GM12878 (cell line): ENCODE measurements around the gene CLEC20A. TPM values are rescaled to one million over a fixed set of nuclear protein-coding genes. Genes with fewer than 3 reads are reported as not detected.

Source experiments
- ATAC-seq: fragments of 200-7000 bp; cut with Tn5 transposase; 3 replicates; pipeline ENCODE4 v1.9.1; 2020; ENCODE audit warnings: mild to moderate bottlenecking, moderate library complexity
- BruUV-seq: library from RNA; stranded (reverse); fragments of 400-500 nt; replicated peaks from 2 replicates; lab custom pipeline; 2021; lab: Mats Ljungman, UMichigan
- CTCF ChIA-PET: fragments of 300-600 bp; sonication (Branson Sonifier 250); formaldehyde crosslinking; extraction: SDS; loops from one replicate; lab custom pipeline; 2021; ENCODE audit warnings: inconsistent platforms; lab: Yijun Ruan, JAX
- POLR2A ChIA-PET: fragments of 350-600 bp; formaldehyde crosslinking; extraction: SDS; loops from one replicate; lab custom pipeline; 2021; ENCODE audit warnings: inconsistent platforms; lab: Charles Lee
- RAD21 ChIA-PET: fragments of 300-600 bp; sonication (Branson Sonifier 250); formaldehyde crosslinking; loops from one replicate; lab custom pipeline; 2023; ENCODE audit warnings: antibody characterized with exemption; ENCODE audit not compliant: unreplicated experiment; lab: Charles Lee
- SMC1A ChIA-PET: fragments of 300-600 bp; sonication (Branson Sonifier 250); formaldehyde crosslinking; loops from one replicate; lab custom pipeline; 2023; ENCODE audit not compliant: unreplicated experiment, uncharacterized antibody; lab: Charles Lee
- DNase-seq: peaks from one replicate; pipeline ENCODE4 v3.0.0-alpha.2; 2011; ENCODE audit warnings: low read depth, low spot score
- FAIRE-seq: peaks from 3 replicates; lab custom pipeline; 2011; peaks lifted over from hg19 to GRCh38; lab: Jason Lieb, UNC
- H2AFZ ChIP-seq: 2 replicates; pipeline ENCODE4 v1.6.0; 2011; ENCODE audit warnings: low read depth, low read length, control low read depth; ENCODE audit not compliant: control insufficient read depth
- H3K27ac ChIP-seq: 2 replicates; pipeline ENCODE4 v1.5.1; 2011; ENCODE audit warnings: control low read depth; ENCODE audit not compliant: control insufficient read depth, insufficient read depth
- H3K27me3 ChIP-seq, 2 experiments: replicated peaks in 1 of 2; 2 replicates each; pipeline versions ENCODE4 v1.6.0 to v1.6.1; 2011; ENCODE audit warnings: low read length in 1 of 2; ENCODE audit not compliant: control insufficient read depth in 2 of 2, insufficient read depth in 2 of 2
- H3K36me3 ChIP-seq, 2 experiments: 2 replicates each; pipeline ENCODE4 v1.5.1; 2011; ENCODE audit warnings: low read length in 1 of 2; ENCODE audit not compliant: control insufficient read depth in 2 of 2, insufficient read depth in 2 of 2
- H3K4me1 ChIP-seq: 2 replicates; pipeline ENCODE4 v1.6.1; 2011; ENCODE audit warnings: mild to moderate bottlenecking, low read length, moderate library complexity, mixed read lengths; ENCODE audit not compliant: control insufficient read depth, insufficient read depth
- H3K4me2 ChIP-seq: 2 replicates; pipeline ENCODE4 v1.6.0; 2011; ENCODE audit warnings: control low read depth; ENCODE audit not compliant: control insufficient read depth, insufficient read depth
- H3K4me3 ChIP-seq: fragments of 200-600 bp; sonication (generic); 2 replicates; pipeline ENCODE4 v1.5.1; 2016
- H3K79me2 ChIP-seq: 2 replicates; pipeline ENCODE4 v1.6.0; 2011; ENCODE audit warnings: low read length; ENCODE audit not compliant: control insufficient read depth, insufficient read depth
- H3K9ac ChIP-seq: 2 replicates; pipeline ENCODE4 v1.8.0; 2011; ENCODE audit warnings: low read length, control low read depth, mixed read lengths; ENCODE audit not compliant: control insufficient read depth, insufficient read depth
- H3K9me3 ChIP-seq: replicated peaks from 3 replicates; pipeline ENCODE4 v1.5.1; 2011; ENCODE audit warnings: mild to moderate bottlenecking, low read length; ENCODE audit not compliant: control insufficient read depth, insufficient read depth
- H4K20me1 ChIP-seq: 2 replicates; pipeline ENCODE4 v1.6.0; 2011; ENCODE audit not compliant: control insufficient read depth, insufficient read depth
- BCL3 ChIP-seq: IDR thresholded peaks from 2 replicates; pipeline ENCODE4 v1.6.1; 2011; ENCODE audit warnings: borderline replicate concordance, low read depth, mild to moderate bottlenecking, moderate library complexity, low read length; ENCODE audit not compliant: insufficient read depth, poor library complexity, severe bottlenecking
- BMI1 ChIP-seq: fragments of 450-650 bp; IDR thresholded peaks from 2 replicates; pipeline ENCODE4 v1.6.1; 2016; ENCODE audit warnings: mild to moderate bottlenecking, moderate library complexity, borderline replicate concordance
- IRF4 ChIP-seq: IDR thresholded peaks from 2 replicates; pipeline ENCODE4 v1.6.1; 2011; ENCODE audit warnings: low read depth, low read length
- MYC ChIP-seq: IDR thresholded peaks from 2 replicates; pipeline ENCODE4 v1.6.1; 2011; ENCODE audit warnings: mild to moderate bottlenecking, low read length, moderate library complexity, inconsistent platforms; ENCODE audit not compliant: insufficient read depth, insufficient replicate concordance, insufficient read length, severe bottlenecking
- NR2F1 ChIP-seq: fragments of 450-650 bp; conservative IDR thresholded peaks from 2 replicates; pipeline ENCODE4 v1.6.1; 2017; ENCODE audit warnings: mild to moderate bottlenecking
- PAX5 ChIP-seq: IDR thresholded peaks from 2 replicates; pipeline ENCODE4 v1.6.1; 2011; ENCODE audit warnings: low read depth, low read length, borderline replicate concordance
- POLR2A ChIP-seq: IDR thresholded peaks from 2 replicates; pipeline ENCODE4 v1.6.1; 2011; ENCODE audit warnings: low read depth, mild to moderate bottlenecking, low read length
- POLR2AphosphoS5 ChIP-seq: IDR thresholded peaks from 2 replicates; pipeline ENCODE4 v1.6.1; 2011; ENCODE audit warnings: mild to moderate bottlenecking, low read length, inconsistent platforms
- RB1 ChIP-seq: fragments of 450-650 bp; formaldehyde crosslinking; IDR thresholded peaks from 2 replicates; pipeline ENCODE4 v1.6.1; 2017; ENCODE audit warnings: mild to moderate bottlenecking, borderline replicate concordance
- RFX5 ChIP-seq: IDR thresholded peaks from 2 replicates; pipeline ENCODE4 v1.6.1; 2011; ENCODE audit warnings: low read depth, low read length, improper control_type of control experiment
- SIN3A ChIP-seq: IDR thresholded peaks from 2 replicates; pipeline ENCODE4 v1.6.1; 2012; ENCODE audit warnings: low read depth, low read length, improper control_type of control experiment
- SREBF1 ChIP-seq: IDR thresholded peaks from 2 replicates; pipeline ENCODE4 v1.6.1; 2012; ENCODE audit warnings: mild to moderate bottlenecking, low read length
- STAT1 ChIP-seq: fragments of 450-650 bp; conservative IDR thresholded peaks from 2 replicates; pipeline ENCODE4 v1.6.1; 2014; ENCODE audit warnings: antibody characterized with exemption, mild to moderate bottlenecking
- YY1 ChIP-seq: IDR thresholded peaks from 2 replicates; pipeline ENCODE4 v1.6.1; 2011; ENCODE audit warnings: low read depth, mild to moderate bottlenecking, low read length
- ZSCAN29 ChIP-seq: fragments of 450-650 bp; IDR thresholded peaks from 2 replicates; pipeline ENCODE4 v1.6.1; 2017; ENCODE audit warnings: mild to moderate bottlenecking, moderate library complexity
- WGBS: methylation state at CpG from one replicate; pipeline ENCODE4 v1.1.6; 2016; ENCODE audit warnings: low lambda C conversion rate; ENCODE audit not compliant: insufficient replicate concordance, insufficient coverage; ENCODE audit errors: missing lambda C conversion rate; 5-methylcytosine and 5-hydroxymethylcytosine counted together
- in situ Hi-C: fragments of 300-500 bp; cut with MboI; formaldehyde crosslinking; loops from 9 replicates; pipeline ENCODE4 v1.14.3; 2018; ENCODE audit warnings: mixed read lengths
- intact Hi-C: fragments of 100-400 bp; cut with micrococcal nuclease; formaldehyde crosslinking; loops from one replicate; pipeline ENCODE4 v1.14.2; 2022; ENCODE audit not compliant: unreplicated experiment
- polyA plus RNA-seq, 11 experiments: library from polyadenylated mRNA; depleted of rRNA in 4 of 11; unstranded in 6 of 11; stranded (reverse) in 5 of 11; fragments of >200 nt; fragmentation: Nextera tagmentation in 4 of 11; fragmentation: Illumina TruSeq in 1 of 11; extraction: Ambion mirVana in 4 of 11; extraction: Trizol in 1 of 11; gene quantifications; 1 replicate in 1 of 11; 2 replicates in 10 of 11; pipeline versions ENCODE4 v1.2.1 to v1.2.3, GENCODE V29; 2011 to 2016; ENCODE audit warnings: inconsistent platforms in 2 of 11, missing spikeins in 2 of 11, low read depth in 1 of 11
- total RNA-seq, 4 experiments: library from RNA; depleted of rRNA in 3 of 4; stranded (reverse); fragments of >200 nt in 3 of 4; fragmentation: Illumina TruSeq in 1 of 4; extraction: Trizol in 1 of 4; gene quantifications; 2 replicates each; pipeline versions ENCODE4 v1.2.1 to v1.2.3, GENCODE V29; 2013 to 2021
- TF ChIP-seq, protein P1 (sequence below): IDR thresholded peaks from 2 replicates; pipeline ENCODE4 v1.6.1; 2011; ENCODE audit warnings: low read depth, mild to moderate bottlenecking, low read length, moderate library complexity, borderline replicate concordance; ENCODE audit errors: extremely low read depth
- TF ChIP-seq, protein P2 (sequence below): fragments of 450-650 bp; conservative IDR thresholded peaks from 2 replicates; pipeline ENCODE4 v1.6.1; 2017; ENCODE audit warnings: mild to moderate bottlenecking, moderate library complexity
- TF ChIP-seq, protein P3 (sequence below): IDR thresholded peaks from 2 replicates; pipeline ENCODE4 v1.6.1; 2012; ENCODE audit warnings: low read depth, low read length, improper control_type of control experiment

The CLEC20A gene
- total and polyA plus RNA-seq, 10 of the 15 experiments (the other 5 are each of a cell fraction or from before 2014, with no cell fraction given), result not detected

DNA sequence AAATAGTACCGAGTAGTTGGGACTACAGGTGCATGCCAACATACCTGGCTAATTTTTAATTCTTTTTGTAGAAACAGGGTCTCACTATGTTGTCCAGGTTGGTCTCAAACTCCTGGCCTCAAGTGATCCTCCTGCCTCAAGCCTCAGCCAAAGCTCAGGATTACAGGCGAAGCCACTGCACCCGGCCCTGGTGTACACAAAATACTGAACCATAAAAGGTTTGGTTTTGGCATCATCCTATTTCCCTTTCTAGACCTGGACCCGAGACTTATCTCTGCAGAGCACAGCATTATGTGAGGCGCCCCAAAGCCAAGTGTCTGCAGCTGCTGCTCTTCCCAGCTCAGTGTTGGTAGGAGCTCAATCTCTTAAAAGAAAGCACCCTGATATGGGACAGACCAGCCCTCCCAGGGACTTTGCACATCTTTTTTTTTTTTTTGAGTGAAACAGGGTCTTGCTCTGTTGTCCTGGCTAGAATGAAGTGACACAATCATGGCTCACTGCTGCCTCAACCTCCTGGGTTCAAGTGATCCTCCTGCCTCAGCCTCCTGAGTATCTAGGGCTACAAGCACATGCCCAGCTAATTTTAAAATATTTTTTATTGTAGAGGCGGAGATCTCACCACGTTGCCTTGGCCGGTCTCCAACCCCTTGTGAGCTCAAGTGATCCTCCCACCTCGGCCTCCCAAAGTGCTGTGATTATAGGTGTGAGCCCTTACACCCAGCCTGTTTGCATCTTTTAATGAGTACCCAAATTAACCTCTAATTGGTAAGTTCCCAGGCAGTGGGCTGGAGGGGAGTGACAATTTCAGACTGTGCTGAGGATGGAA, 36.6 kb upstream of the CLEC20A start:
- no peak overlapping the region for H2AFZ ChIP-seq
- H3K4me2 ChIP-seq, result no peak overlapping the region
- BruUV-seq, result no TSS peak
- POLR2A ChIA-PET, result no interaction called here
- RAD21 ChIA-PET, result interaction anchor here (0.8 to 2.9 kb wide), 5 partner anchors 9 to 1067 kb away, joined by 3 to 39 read pairs (median 3); no protein-coding TSS in a partner anchor
- H3K79me2 ChIP-seq, result no peaks in the 10 kb centered on the region
- in situ Hi-C loops (loop anchor here (5.0 to 25.0 kb wide), 3 partner anchors 229 to 834 kb away; partner anchors contain the start of gene AXDND1), intact Hi-C loops (loop anchor here (2.0 kb wide), 1 partner anchor 219 kb away; no protein-coding TSS in a partner anchor)
- DNase-seq, result no peak
- no peaks in the 10 kb centered on the region for H3K36me3 ChIP-seq
- SMC1A ChIA-PET, result interaction anchor here (0.6 to 3.5 kb wide), 9 partner anchors 33 to 481 kb away, joined by 3 to 20 read pairs (median 3); partner anchors contain the start of gene ANGPTL1
- no peak overlapping the region for H3K9ac ChIP-seq
- no peaks in the 10 kb centered on the region for H4K20me1 ChIP-seq
- H3K27ac ChIP-seq, result no peak overlapping the region
- WGBS, result 28% methylated on average over 9 of the region's 9 CpGs
- CTCF ChIA-PET, result interaction anchor here (0.6 to 4.8 kb wide), 19 partner anchors 9 to 915 kb away, joined by 3 to 59 read pairs (median 5); no protein-coding TSS in a partner anchor
- ATAC-seq, result no peak
- H3K4me3 ChIP-seq, result no peak overlapping the region
- H3K27me3 ChIP-seq, result no peaks in the 10 kb centered on the region; a peak in 1 of 4 replicates
- no peak for FAIRE-seq
- H3K4me1 ChIP-seq, result no peaks in the 10 kb centered on the region
- H3K9me3 ChIP-seq, result no peaks in the 10 kb centered on the region
- no peak for TF ChIP-seq RB1
- no peak for TF ChIP-seq POLR2AphosphoS5
- TF ChIP-seq MYC, result no peak
- TF ChIP-seq, protein P1, sequence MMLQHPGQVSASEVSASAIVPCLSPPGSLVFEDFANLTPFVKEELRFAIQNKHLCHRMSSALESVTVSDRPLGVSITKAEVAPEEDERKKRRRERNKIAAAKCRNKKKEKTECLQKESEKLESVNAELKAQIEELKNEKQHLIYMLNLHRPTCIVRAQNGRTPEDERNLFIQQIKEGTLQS, result no peak
- no peak for TF ChIP-seq PAX5
- no peak for TF ChIP-seq SREBF1
- no peak for TF ChIP-seq NR2F1
- no peak for TF ChIP-seq RFX5
- TF ChIP-seq, protein P2, sequence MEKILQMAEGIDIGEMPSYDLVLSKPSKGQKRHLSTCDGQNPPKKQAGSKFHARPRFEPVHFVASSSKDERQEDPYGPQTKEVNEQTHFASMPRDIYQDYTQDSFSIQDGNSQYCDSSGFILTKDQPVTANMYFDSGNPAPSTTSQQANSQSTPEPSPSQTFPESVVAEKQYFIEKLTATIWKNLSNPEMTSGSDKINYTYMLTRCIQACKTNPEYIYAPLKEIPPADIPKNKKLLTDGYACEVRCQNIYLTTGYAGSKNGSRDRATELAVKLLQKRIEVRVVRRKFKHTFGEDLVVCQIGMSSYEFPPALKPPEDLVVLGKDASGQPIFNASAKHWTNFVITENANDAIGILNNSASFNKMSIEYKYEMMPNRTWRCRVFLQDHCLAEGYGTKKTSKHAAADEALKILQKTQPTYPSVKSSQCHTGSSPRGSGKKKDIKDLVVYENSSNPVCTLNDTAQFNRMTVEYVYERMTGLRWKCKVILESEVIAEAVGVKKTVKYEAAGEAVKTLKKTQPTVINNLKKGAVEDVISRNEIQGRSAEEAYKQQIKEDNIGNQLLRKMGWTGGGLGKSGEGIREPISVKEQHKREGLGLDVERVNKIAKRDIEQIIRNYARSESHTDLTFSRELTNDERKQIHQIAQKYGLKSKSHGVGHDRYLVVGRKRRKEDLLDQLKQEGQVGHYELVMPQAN, result no peak
- no peak for TF ChIP-seq YY1
- no peak for TF ChIP-seq SIN3A
- no peak for TF ChIP-seq IRF4
- no peak for TF ChIP-seq ZSCAN29
- no peak for TF ChIP-seq BMI1
- TF ChIP-seq, protein P3, sequence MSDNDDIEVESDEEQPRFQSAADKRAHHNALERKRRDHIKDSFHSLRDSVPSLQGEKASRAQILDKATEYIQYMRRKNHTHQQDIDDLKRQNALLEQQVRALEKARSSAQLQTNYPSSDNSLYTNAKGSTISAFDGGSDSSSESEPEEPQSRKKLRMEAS, result no peak
- no peak for TF ChIP-seq BCL3
- TF ChIP-seq POLR2A, result no peak
- TF ChIP-seq STAT1, result no peak
